Thyroid gland (tissue), 4 donors: ENCODE results near the gene OAS1. TPM values are rescaled to one million over a fixed set of nuclear protein-coding genes. Genes with fewer than 3 reads are reported as not detected.
A peak's percentile ranks its signal among the peaks of the same experiment; 100 is the strongest.
"Not testable (repeated sequence)": the region's sequence is repeated elsewhere in the genome, so short reads cannot be mapped to it uniquely, and the experiment has no call there.

Source experiments
- DNase-seq, 2 donors: peaks; one replicate each; pipeline ENCODE4 v3.0.0-alpha.2; 2019
- H3K27ac ChIP-seq, 3 donors: fragments of 200-600 bp; sonication (generic); 1 replicate in 2 of 3; 2 replicates in 1 of 3; pipeline ENCODE4 v1.5.1; 2016 to 2019; ENCODE audit warnings: mild to moderate bottlenecking in 1 of 3, moderate library complexity in 1 of 3
- H3K27me3 ChIP-seq: fragments of 200-600 bp; sonication (generic); one replicate; pipeline ENCODE4 v1.5.1; 2019
- H3K36me3 ChIP-seq, 2 donors: fragments of 200-600 bp; sonication (generic); one replicate each; pipeline ENCODE4 v1.5.1; 2016 to 2019
- H3K4me1 ChIP-seq, 2 donors: fragments of 200-600 bp; sonication (generic); one replicate each; pipeline ENCODE4 v1.5.1; 2017 to 2019
- H3K4me3 ChIP-seq, 3 donors: fragments of 200-600 bp; sonication (generic); replicated peaks in 1 of 3; 1 replicate in 2 of 3; 2 replicates in 1 of 3; pipeline ENCODE4 v1.5.1; 2016; ENCODE audit warnings: mild to moderate bottlenecking in 1 of 3
- H3K9me3 ChIP-seq: fragments of 200-600 bp; sonication (generic); one replicate; pipeline ENCODE4 v1.5.1; 2017
- CTCF ChIP-seq, 6 experiments: fragments of 200-600 bp in 3 of 6; fragments of 450-650 bp in 3 of 6; sonication (generic) in 3 of 6; IDR thresholded peaks; one replicate each; pipeline ENCODE4 v1.5.1; 2016 to 2019; ENCODE audit warnings: antibody characterized with exemption in 6 of 6, mild to moderate bottlenecking in 2 of 6, inconsistent platforms in 1 of 6, moderate library complexity in 1 of 6
- POLR2A ChIP-seq, 2 donors: fragments of 450-650 bp; IDR thresholded peaks; one replicate each; pipeline ENCODE4 v1.6.1; 2017; ENCODE audit warnings: antibody characterized with exemption in 2 of 2, mild to moderate bottlenecking in 2 of 2, moderate library complexity in 1 of 2
- WGBS, 2 donors: methylation state at CpG; one replicate each; pipeline ENCODE4 v1.1.5; 2017; 5-methylcytosine and 5-hydroxymethylcytosine counted together
- intact Hi-C: fragments of 100-400 bp; cut with DNase I; formaldehyde crosslinking; loops from one replicate; pipeline ENCODE4 v1.15.1; 2023
- total RNA-seq, 4 donors: library from RNA; depleted of rRNA; stranded (reverse); fragments of >200 nt; gene quantifications; one replicate each; pipeline ENCODE4 v1.2.3, GENCODE V29; 2016

Gene OAS1
- total RNA-seq, 4 donors from 2014 or later = 5.5 to 9.2 (median 7.0) TPM

- Histone ChIP-seq H3K27me3 (no peaks in the 10 kb centered on the region), H3K4me1 (no peaks in the 10 kb centered on the region), H3K9me3 (no peaks in the 10 kb centered on the region), H3K36me3 (peaks cover 0 to 5% of the 10 kb centered on the region in 2 donors), H3K27ac (no peak overlapping the region), H3K4me3 (no peak overlapping the region)
- intact Hi-C loops = no loop called here
- no peak for DNase-seq
- TF ChIP-seq POLR2A (IDR thresholded peaks at IDR 0.05) = no peak
- no peak for TF ChIP-seq CTCF (IDR thresholded peaks at IDR 0.05)
- 94% methylated on average over 6 to 11 of the region's 11 CpGs for WGBS, 2 donors
Observed at GRCh38 chr12:112950701-112951100, 43.9 kb downstream of the OAS1 start.

DNA sequence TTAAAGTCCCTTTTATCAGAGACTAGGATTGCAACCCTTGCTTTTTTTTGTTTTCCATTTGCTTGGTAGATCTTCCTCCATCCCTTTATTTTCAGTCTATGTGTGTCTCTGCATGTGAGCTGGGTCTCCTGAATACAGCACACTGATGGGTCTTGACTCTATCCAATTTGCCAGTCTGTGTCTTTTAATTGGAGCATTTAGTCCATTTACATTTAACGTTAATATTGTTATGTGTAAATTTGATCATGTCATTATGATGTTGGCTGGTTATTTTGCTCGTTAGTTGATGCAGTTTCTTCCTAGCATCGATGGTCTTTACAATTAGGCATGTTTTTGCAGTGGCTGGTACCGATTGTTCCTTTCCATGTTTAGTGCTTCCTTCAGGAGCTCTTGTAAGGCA lies 50.4 kb downstream of the OAS1 start:
- H3K27ac ChIP-seq, H3K36me3 ChIP-seq, DNase-seq, H3K9me3 ChIP-seq, H3K27me3 ChIP-seq, H3K4me1 ChIP-seq, H3K4me3 ChIP-seq, intact Hi-C loops: not testable (repeated sequence)
- WGBS, 2 donors = 94% methylated on average over 4 of the region's 4 CpGs

DNA sequence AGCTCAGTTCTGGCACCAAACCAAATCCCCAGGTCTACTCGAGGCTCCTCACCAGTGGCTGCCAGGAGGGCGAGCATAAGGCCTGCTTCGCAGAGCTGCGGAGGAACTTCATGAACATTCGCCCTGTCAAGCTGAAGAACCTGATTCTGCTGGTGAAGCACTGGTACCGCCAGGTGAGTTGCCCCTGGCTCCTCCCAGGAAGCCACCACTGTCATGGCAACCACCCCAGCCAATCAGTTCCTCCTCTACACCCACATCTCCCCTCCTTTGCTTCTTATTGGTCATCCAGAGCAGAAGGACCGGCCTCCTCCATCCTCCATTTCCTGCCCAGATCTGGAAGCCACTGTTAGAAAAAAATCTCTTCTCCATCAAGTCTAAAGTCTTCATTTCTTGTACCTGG lies 54.3 kb downstream of the OAS1 start:
- 76 to 94% methylated on average over 7 of the region's 7 CpGs for WGBS, 2 donors
- H3K9me3 ChIP-seq = no peaks in the 10 kb centered on the region
- no peak for DNase-seq
- no peaks in the 10 kb centered on the region for H3K27me3 ChIP-seq
- TF ChIP-seq CTCF (IDR thresholded peaks at IDR 0.05) (no peak), POLR2A (IDR thresholded peaks at IDR 0.05) (no peak)
- H3K36me3 ChIP-seq = peaks cover 6 to 11% of the 10 kb centered on the region in 2 donors
- no peaks in the 10 kb centered on the region for H3K4me1 ChIP-seq
- intact Hi-C loops = no loop called here
- no peak overlapping the region for H3K4me3 ChIP-seq
- no peak overlapping the region for H3K27ac ChIP-seq

GRCh38 chr12:112961536-112961935 lies 54.8 kb downstream of the OAS1 start:
- Histone ChIP-seq H3K9me3 (no peaks in the 10 kb centered on the region), H3K27ac (no peak overlapping the region), H3K36me3 (peaks cover 6 to 11% of the 10 kb centered on the region in 2 donors), H3K4me3 (no peak overlapping the region), H3K4me1 (no peaks in the 10 kb centered on the region), H3K27me3 (no peaks in the 10 kb centered on the region)
- no peak for DNase-seq
- WGBS, 2 donors = 95 to 97% methylated on average over 4 of the region's 4 CpGs
- TF ChIP-seq CTCF (IDR thresholded peaks at IDR 0.05) = no peak
- TF ChIP-seq POLR2A (IDR thresholded peaks at IDR 0.05) = no peak
- intact Hi-C loops = no loop called here

DNA sequence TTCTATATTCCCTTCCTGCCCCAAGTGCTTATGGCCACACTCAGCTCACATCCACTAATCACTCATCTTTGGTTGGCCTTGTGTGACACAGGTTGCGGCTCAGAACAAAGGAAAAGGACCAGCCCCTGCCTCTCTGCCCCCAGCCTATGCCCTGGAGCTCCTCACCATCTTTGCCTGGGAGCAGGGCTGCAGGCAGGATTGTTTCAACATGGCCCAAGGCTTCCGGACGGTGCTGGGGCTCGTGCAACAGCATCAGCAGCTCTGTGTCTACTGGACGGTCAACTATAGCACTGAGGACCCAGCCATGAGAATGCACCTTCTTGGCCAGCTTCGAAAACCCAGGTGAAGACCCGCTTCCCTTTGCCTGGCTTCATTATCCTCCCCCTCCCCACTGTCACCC lies 55.8 kb downstream of the OAS1 start:
- no peak for TF ChIP-seq POLR2A (IDR thresholded peaks at IDR 0.05)
- Histone ChIP-seq H3K9me3 (no peaks in the 10 kb centered on the region), H3K4me1 (no peaks in the 10 kb centered on the region), H3K4me3 (no peak overlapping the region), H3K27me3 (no peaks in the 10 kb centered on the region), H3K36me3 (peaks cover 6 to 11% of the 10 kb centered on the region in 2 donors), H3K27ac (no peak overlapping the region)
- 94 to 96% methylated on average over 5 to 7 of the region's 7 CpGs for WGBS, 2 donors
- intact Hi-C loops = no loop called here
- no peak for DNase-seq

DNA sequence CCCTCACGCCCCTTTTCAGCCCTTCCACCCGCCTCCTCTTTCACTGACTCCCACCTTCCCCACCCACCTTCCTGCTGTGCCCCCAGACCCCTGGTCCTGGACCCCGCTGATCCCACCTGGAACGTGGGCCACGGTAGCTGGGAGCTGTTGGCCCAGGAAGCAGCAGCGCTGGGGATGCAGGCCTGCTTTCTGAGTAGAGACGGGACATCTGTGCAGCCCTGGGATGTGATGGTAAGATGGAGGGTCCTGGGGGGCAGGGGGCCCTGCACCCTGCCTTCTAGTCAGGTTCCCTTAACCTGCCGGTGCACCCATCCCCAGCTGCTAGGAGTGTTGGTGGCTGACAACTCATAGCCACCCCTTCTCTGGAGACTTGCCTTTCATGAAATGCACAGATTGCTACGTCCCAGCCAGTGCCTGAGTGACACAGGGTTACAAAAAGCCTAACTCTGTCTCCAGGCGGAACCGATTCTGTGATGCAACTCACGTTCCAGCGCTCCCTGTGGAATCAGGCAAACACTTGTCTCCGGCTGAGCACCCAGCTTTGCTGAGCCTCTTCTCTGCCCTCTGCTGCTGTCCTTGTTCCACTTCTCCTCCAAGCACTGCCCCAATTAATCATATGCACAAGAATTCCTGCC lies 56.6 kb downstream of the OAS1 start:
- H3K4me1 ChIP-seq = no peaks in the 10 kb centered on the region
- intact Hi-C loops = no loop called here
- no peaks in the 10 kb centered on the region for H3K9me3 ChIP-seq
- no peaks in the 10 kb centered on the region for H3K27me3 ChIP-seq
- no peak overlapping the region for H3K4me3 ChIP-seq
- H3K36me3 ChIP-seq = peaks cover 6 to 11% of the 10 kb centered on the region in 2 donors
- WGBS, 2 donors = 64 to 69% methylated on average over 14 of the region's 14 CpGs
- DNase-seq = peak; percentile 67 to 74
- no peak overlapping the region for H3K27ac ChIP-seq
- TF ChIP-seq POLR2A (IDR thresholded peaks at IDR 0.05) = no peak
- TF ChIP-seq CTCF (IDR thresholded peaks at IDR 0.05) = peak in 2 of 6 experiments; percentile 21 to 22
